Measurements from ENCODE around the gene HNRNPUL2.

DNA sequence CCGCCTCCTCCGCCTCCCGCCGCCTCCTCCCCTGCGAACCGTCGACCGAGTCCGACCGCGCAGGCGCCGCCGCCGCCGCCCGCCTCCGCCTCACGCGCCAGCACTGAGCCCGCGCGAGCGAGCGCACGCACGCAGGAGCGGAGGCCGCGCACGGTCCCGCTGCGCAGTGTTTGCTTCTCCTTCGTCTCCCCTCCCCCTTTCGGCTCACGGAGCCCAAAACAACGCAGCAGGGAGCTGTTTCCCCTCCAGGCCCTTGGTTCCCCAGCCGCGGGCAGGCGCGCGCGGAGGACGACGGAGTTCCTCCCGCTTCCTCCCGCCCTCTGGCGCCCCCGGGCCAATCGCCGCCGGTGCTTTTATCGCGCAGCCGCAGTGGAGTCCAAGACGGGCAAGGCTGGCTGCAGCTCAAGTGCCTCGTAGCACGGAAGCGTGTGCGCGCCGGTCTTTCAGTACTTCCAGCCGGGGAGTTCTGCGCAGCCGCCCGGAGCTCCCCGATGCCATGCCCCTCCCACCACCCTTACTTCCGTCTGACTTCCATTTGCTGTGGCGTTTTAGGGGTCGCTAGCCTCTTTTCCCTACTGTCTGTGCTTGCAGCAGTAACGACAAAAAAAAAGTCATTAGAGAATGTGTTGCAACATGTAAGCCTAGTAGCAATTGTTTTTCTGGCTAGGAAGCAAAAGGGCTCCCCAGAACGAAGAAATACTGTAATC, at the start of gene HNRNPUL2:
- TF ChIP-seq JUND (IDR thresholded peaks at IDR 0.05; ENCODE audit: low read depth, low read length): no peak
- peak; percentile 67 for TF ChIP-seq SPI1 (IDR thresholded peaks at IDR 0.05; ENCODE audit: borderline replicate concordance, insufficient read depth, low read depth, low read length)
- TF ChIP-seq, protein P1, sequence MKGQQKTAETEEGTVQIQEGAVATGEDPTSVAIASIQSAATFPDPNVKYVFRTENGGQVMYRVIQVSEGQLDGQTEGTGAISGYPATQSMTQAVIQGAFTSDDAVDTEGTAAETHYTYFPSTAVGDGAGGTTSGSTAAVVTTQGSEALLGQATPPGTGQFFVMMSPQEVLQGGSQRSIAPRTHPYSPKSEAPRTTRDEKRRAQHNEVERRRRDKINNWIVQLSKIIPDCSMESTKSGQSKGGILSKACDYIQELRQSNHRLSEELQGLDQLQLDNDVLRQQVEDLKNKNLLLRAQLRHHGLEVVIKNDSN (IDR thresholded peaks at IDR 0.05; ENCODE audit: borderline replicate concordance, extremely low read length, insufficient read depth, low read depth, low read length): no peak
- no peak for TF ChIP-seq EZH2 (IDR thresholded peaks at IDR 0.05; ENCODE audit: borderline replicate concordance, control insufficient read depth, low read depth, low read length)
- TF ChIP-seq, protein P2, sequence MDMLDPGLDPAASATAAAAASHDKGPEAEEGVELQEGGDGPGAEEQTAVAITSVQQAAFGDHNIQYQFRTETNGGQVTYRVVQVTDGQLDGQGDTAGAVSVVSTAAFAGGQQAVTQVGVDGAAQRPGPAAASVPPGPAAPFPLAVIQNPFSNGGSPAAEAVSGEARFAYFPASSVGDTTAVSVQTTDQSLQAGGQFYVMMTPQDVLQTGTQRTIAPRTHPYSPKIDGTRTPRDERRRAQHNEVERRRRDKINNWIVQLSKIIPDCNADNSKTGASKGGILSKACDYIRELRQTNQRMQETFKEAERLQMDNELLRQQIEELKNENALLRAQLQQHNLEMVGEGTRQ (IDR thresholded peaks at IDR 0.05; ENCODE audit: borderline replicate concordance, low read depth, low read length): no peak
- peak; percentile 81 for TF ChIP-seq NRF1 (conservative IDR thresholded peaks at IDR 0.05; ENCODE audit: low read depth, low read length)
- peak; percentile 64 for TF ChIP-seq IRF4 (IDR thresholded peaks at IDR 0.05; ENCODE audit: low read depth, low read length)
- peak; percentile 96 for TF ChIP-seq POLR2A (IDR thresholded peaks at IDR 0.05; ENCODE audit: low read depth, low read length)

Data from GM12878 (cell line).